Mammary epithelial cell (primary cell): ENCODE measurements around the gene TPP2.

Experiments
- EZH2 ChIP-seq: IDR thresholded peaks from 2 replicates; pipeline ENCODE4 v1.6.1; 2012; ENCODE audit warnings: low read length, inconsistent platforms, borderline replicate concordance
- TF ChIP-seq, protein P1 (sequence below), 2 donors: IDR thresholded peaks in 1 of 2; conservative IDR thresholded peaks in 1 of 2; 2 replicates each; pipeline ENCODE4 v1.5.1; 2011 to 2012; ENCODE audit warnings: inconsistent platforms in 2 of 2, low read length in 2 of 2, mild to moderate bottlenecking in 2 of 2, control low read depth in 1 of 2, low read depth in 1 of 2; ENCODE audit not compliant: insufficient read depth in 1 of 2; ENCODE audit errors: extremely low read depth in 1 of 2

- TF ChIP-seq, protein P1, sequence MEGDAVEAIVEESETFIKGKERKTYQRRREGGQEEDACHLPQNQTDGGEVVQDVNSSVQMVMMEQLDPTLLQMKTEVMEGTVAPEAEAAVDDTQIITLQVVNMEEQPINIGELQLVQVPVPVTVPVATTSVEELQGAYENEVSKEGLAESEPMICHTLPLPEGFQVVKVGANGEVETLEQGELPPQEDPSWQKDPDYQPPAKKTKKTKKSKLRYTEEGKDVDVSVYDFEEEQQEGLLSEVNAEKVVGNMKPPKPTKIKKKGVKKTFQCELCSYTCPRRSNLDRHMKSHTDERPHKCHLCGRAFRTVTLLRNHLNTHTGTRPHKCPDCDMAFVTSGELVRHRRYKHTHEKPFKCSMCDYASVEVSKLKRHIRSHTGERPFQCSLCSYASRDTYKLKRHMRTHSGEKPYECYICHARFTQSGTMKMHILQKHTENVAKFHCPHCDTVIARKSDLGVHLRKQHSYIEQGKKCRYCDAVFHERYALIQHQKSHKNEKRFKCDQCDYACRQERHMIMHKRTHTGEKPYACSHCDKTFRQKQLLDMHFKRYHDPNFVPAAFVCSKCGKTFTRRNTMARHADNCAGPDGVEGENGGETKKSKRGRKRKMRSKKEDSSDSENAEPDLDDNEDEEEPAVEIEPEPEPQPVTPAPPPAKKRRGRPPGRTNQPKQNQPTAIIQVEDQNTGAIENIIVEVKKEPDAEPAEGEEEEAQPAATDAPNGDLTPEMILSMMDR (conservative IDR thresholded peaks at IDR 0.05 in 1 of 2, IDR thresholded peaks at IDR 0.05 in 1 of 2; ENCODE audit: extremely low read depth in 1 of 2, insufficient read depth in 1 of 2, low read depth in 1 of 2, low read length in 2 of 2): no peak
- no peak for TF ChIP-seq EZH2
Observed at GRCh38 chr13:102693250-102693649, 96.5 kb downstream of the TPP2 start.
